Kidney tubule cell (primary cell): ENCODE measurements around the gene NDOR1.
A peak's percentile ranks its signal among the peaks of the same experiment; 100 is the strongest.

Experiments
- DNase-seq: peaks from one replicate; pipeline ENCODE4 v3.0.0-alpha.2; 2018; ENCODE audit warnings: low spot score

Gene NDOR1

DNA sequence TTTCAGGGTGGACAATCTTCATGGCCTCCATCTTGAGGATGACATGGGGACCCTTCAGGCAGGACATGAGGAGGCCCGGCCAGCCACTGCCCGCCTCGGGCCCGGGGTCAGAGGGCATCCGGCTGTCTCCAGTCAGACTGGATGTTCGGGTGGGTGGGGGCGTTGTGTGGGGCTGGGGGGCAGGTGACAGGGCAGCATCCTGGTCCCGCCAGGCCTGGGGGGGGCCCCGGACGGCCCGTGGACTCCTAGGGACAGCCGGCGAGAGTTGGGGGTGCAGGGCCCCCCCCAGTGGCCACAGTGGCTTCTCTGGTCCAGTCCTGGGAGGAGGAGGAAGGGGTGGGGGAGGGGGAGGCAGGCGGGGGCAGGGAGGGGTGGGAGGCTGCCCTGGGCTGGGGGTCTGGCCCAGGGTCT lies 15.6 kb downstream of the NDOR1 start:
- no peak for DNase-seq

DNA sequence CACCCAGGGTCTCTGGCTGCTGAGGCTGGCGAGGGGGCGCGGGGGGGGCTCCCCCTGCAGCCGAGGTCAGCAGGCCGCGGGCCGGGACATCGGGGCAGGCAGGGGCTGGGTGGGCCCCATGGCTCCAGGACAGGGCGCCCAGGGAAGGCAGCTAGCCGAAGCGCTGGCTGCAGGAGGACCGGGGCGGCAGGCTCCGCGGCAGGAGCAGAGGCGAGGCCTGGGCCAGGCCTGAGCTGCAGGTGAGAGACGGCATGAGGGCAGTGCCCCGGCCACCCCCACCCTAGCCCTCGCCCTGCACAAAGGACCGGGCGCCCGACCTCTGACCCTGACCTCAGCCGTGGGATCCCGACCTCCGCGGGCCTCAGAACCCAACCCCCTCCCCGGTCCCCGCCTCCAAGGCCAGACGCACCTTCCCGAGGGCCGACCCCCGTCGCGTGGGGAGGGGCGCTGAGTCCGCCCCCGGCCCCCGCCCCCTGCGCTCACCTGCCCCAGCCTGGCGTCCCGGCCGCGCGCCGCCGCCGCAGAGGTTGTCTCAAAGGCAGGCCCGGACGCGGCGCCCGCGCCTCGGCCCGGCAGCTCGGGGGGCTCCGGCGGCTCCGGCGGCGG lies 16.1 kb downstream of the NDOR1 start:
- DNase-seq = no peak

DNA sequence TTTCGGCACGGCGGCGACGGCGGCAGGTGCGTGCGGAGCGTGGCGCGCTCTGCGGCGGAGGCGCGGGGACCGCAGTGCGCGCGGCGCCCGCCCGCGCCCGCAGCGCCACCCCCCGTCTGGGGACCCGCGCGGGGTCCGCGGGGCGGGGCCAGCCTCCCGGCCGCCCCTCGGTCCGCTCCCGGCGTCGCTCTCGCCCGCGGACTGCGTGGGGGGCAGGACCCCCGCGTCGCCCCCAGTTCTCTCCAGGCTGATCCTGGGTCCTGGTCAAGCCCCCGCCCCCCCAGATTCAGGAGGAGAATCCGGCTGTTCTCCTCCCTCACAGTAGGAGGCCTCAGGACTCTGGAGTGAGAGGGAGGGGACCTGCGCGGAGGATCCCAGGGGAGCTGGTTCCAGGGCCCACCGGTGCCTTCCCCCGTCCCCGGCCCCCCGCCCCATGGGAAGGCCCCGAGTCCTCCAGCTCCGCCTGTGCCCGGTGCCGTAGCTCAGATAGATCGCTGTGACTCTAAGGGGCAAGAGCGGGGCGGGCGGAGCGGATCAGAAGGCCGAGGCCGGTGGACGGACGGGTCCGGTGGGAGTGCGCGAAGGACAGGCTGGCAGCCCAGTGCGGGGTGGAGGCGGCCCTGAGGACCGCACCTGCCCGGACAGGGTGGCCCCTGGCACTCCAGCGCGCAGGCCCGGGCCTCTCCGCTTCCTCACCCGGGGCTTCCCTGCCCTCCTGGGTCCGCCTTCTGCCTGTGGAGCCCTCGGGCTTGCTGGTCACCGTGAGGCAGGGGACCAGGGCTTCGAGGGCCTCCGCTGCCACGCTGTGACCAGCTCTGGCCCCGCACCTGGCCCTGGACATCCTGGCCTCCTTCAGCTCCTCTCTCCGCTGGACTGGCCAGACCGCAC lies 16.9 kb downstream of the NDOR1 start, which contains the start of gene RNF208:
Gene RNF208, minus strand, starts transcription at position 51 of the 888 bp plus-strand sequence. CDS start 1,028 bp downstream, outside the sequence.
- DNase-seq = no peak

- peak; percentile 99 for DNase-seq
Measured at GRCh38 chr9:137223078-137223970, 17.8 kb downstream of the NDOR1 start.

DNA sequence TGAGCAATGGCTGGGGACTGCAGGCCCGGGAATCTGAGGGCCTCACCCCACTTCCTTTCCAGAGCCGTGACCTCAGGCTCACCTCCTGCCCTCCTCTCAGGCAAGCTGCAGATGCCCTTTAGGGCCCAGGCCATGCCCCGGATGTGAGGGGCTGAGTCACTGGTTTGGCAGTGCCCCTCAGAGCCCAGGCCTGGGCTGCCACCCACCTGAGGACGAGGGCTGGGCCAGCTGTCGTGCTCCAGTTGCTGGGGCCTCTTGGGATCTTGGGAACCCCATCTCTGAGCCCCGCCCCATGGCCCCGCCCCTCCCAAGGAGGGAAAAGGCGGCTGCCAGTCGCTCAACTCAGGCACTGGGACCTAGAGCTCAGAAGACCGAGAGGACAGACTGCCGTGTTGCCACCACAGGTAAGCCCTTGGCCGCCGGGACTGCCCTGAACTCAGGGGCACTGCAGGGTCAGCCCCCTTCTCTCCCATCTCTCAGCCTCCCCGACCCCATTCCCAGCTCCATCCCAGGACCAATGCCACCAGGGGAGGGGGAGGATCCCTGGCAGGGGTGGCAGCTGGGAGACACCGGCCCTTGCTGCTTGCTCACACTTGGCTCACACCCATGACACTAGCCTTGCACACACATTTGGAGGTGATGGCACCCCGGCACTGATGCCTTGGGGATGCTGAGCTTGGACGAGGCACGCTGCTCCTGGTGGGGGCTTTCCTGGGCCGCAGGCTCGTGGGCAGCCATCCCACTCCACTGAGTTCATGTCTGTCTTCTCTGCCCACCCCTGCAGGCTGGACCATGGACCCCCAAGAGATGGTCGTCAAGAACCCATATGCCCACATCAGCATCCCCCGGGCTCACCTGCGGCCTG lies 19.6 kb downstream of the NDOR1 start, which contains the start of gene CYSRT1:
Gene CYSRT1, plus strand, starts transcription at position 345 of the 865 bp plus-strand sequence. Its CDS starts 448 bp downstream, at position 793.
- no peak for DNase-seq

DNA sequence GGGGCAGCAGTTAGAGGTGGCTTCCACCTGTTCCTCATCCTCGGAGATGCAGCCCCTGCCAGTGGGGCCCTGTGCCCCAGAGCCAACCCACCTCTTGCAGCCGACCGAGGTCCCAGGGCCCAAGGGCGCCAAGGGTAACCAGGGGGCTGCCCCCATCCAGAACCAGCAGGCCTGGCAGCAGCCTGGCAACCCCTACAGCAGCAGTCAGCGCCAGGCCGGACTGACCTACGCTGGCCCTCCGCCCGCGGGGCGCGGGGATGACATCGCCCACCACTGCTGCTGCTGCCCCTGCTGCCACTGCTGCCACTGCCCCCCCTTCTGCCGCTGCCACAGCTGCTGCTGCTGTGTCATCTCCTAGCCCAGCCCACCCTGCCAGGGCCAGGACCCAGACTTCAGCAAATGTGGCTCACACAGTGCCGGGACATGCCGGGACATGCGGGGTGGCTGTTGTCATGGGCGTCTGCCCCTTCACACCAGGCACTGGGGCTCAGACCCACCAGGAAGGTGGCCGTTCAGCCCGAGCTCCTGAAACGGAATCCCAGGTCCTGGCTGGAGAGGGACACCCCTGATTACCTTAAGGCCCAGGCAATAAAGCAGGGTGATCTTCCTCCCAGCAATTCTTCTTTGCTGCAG lies 20.3 kb downstream of the NDOR1 start:
- DNase-seq = no peak

DNA sequence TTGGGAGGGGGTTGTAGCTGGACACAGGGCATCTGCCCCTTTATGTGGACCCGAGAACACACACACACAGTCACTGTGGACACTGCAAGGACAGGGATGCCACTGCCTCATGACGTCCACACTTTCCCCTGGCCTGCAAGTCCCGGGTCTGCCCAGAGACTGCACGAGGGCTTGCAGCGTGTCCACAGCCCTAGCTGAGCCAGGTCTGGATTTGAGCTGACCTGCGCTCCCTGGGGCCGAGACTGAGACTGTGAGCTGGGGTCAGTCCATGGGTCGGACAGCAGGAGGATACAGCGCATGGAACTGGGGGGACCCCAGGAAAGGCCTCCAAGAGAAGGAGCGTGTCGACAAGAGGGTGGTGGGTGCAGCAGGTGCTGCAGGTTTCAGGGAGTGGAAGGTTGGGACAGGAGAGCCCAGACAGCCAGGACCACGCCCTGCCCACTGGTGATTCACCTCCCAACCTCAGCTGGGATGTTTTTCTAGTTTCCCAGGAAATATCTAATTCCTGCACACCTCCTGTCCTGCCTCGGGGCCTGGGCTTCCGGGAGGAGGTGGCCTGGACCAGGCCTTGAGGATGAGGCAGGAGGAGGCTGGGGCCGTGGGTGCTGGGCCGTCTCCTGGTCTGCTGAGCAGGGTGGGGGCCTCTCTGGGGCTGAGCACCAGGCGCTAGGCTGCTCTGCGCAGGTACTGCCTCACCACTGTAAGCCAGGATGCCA lies 21.0 kb downstream of the NDOR1 start:
- peak; percentile 92 for DNase-seq

DNA sequence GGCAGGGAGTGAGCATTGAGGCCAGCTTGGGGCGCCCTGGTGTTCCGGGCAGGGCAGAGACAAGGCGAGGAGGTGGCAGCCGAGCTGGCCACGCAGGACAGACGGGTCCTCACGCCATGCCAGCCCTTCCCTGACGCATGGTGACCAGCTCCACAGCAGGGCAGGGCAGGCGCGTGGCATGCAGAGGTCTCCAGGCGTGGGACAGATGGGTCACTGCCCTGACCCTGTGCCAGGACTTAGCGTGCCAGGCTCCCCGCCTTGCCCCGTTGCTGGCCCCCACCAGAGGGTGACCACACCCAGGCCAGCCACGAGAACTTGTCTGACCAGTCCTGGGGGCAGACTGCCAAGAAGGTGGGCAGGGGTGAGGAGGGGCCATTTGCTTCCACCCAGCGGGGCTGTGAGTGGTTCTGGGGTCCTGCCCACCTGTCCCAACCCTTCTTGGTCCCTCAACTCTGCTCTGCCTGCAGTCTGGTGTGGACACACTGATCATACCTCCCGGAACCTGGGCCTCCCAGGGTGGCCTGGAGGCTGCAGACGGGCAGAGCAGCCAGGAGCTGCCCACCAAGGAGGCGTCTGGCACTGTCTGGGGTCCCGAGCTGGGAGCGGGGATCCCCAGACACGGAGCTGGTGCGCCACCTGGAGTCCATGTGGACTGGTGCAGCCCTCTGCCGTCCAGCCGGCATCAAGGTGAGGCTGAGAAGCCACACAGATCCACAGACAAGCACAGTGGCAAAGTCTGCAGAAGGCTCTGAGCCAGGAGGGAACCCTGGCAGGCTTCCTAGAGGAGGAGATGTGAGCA lies 21.8 kb downstream of the NDOR1 start, which contains the start of gene RNF224:
Gene RNF224, plus strand, starts transcription at position 449 of the 799 bp plus-strand sequence. CDS start 834 bp downstream, outside the sequence.
- peak; percentile 87 for DNase-seq

- no peak for DNase-seq
Measured at GRCh38 chr9:137227853-137228505, 22.5 kb downstream of the NDOR1 start.

DNA sequence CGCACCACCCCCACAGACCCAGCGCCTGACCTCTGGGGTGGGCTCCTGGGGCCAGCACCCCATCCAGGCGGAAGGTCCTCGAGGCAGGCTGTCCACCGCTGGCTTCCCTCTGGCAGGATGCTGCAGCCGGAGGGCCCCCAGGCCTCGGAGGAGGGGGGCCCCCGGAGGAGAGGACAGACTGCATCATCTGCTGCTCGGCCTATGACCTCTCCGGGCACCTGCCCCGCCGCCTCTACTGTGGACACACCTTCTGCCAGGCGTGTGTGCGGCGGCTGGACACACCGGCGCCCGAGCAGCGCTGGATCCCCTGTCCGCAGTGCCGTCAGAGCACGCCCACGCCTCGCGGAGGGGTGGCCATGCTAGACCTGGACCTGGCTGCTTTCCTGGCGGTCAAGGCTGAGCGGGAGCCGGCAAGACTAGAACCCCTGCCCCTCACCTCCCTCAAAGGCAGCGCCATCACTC lies 23.0 kb downstream of the NDOR1 start:
- peak; percentile 38 for DNase-seq

DNA sequence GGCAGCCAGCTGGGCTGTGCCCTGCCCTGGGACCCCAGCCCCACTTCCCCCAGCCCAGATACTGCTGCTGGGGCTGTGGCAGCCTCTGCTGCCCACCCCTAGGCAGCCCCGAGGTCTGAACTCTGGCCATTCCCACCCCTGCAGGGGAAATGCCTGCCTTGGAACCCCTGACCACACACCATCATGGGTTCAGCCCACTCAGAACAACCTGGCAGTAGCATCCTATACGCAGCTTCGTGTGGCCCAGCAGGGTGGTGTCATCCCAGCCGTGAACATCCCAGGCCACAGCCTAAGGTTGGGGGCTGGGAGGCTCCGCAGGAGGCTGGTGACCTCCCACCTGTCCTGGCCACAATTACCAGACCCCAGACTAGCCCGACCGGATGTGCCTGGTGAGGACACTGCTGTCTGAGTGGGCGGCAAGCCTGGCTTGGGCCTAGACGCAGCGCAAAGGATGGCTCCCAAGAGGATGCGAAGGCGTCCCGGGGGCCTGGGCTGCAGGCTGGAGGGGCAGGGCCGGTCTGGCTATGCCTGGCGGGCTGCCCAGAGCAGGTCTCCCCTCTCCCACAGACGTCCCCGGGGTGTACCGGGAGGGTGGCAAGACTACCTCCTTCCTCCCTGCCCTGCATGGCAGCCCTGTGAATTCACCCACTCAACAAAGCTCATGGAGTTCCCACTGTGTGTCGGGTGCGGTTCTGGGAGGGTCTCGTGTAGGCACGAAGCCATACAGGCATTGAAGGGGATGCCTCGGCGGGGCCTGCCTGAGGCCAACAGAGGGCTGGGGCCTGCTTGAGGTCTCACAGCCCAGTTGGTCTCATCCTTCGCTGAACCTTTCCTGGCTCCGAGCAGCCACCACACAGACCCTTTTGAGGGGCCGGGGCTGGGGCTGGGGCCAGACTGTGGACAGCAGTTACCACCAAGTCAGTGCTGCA lies 23.7 kb downstream of the NDOR1 start:
- no peak for DNase-seq

GRCh38 chr9:137229903-137230704 lies 24.6 kb downstream of the NDOR1 start:
- DNase-seq = no peak

- DNase-seq = no peak
Measured at GRCh38 chr9:137230705-137231371, 25.3 kb downstream of the NDOR1 start, which contains the start of gene SLC34A3. Gene SLC34A3, plus strand, starts transcription at chr9:137230901. Its CDS starts 802 bp downstream, at chr9:137231703.

- no peak for DNase-seq
Measured at GRCh38 chr9:137231372-137232039, 26.0 kb downstream of the NDOR1 start.

- DNase-seq = no peak
Measured at GRCh38 chr9:137232101-137232500, 26.6 kb downstream of the NDOR1 start.
